NCI-H345 treated with DMSO at 0.1 percent for 48 hours (cell line): ENCODE results near the gene RPL37.
A peak's percentile ranks its signal among the peaks of the same experiment; 100 is the strongest.
"Not testable (repeated sequence)": the region's sequence is repeated elsewhere in the genome, so short reads cannot be mapped to it uniquely, and the experiment has no call there.

ENCODE experiments used
- DNase-seq: peaks from one replicate; lab custom pipeline; 2025; ENCODE audit not compliant: unreplicated experiment; lab: John Stamatoyannopoulos, UW

The RPL37 gene

DNA sequence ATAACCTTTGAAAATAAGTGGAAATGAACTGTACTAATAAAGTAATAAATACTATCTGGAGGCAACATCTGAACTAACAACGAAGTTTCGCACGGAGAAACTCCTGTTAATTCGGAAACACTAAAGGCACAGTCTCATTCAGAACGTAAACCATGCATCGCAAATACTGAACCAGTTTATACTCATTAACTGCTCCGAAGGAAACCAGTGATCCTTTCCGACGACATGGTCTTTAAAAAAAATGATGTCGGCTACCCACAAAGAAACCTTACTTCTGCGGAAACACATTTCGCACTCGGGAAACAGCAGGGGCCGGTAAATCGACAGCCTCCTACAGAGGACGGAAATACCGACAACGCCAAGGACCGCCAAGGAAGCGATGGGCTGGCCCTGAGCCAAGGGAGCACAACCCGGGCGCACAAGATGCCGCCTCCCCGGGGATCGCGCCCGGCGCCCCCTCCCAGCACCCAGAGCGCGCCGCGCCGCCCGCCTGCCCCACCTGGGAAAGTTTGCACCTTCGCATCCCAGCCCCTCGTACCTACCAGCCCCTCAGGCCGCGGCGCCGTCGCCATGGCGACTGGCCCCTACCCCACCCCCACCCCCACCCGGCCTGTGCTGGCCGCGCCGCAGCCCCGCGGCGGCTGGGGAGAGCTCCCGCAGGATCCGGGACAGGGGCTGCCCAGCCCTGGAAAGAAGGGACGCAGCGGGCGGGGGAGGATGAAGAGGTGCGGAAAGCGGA is 37.6 kb downstream of the RPL37 start:
- peak; percentile 21 for DNase-seq

DNA sequence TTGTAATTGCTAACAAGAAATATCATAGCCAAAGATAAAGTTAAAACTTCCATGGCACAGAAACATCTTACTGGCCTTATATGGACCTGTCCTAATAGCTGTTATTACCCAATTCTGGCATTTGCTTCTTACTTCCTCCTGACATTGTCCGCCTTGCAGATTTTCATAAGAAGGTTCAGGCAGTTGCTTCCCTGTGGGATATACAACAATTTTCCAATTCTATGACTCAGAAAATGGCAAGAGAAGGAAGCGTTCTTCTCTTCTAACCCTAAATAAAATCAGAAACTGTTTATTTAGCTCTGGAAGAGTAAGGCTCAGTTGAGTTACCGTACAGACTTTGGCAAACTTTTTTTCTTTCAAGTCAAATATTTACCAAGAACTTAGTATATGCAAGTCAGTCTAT is 38.5 kb downstream of the RPL37 start:
- no peak for DNase-seq

DNA sequence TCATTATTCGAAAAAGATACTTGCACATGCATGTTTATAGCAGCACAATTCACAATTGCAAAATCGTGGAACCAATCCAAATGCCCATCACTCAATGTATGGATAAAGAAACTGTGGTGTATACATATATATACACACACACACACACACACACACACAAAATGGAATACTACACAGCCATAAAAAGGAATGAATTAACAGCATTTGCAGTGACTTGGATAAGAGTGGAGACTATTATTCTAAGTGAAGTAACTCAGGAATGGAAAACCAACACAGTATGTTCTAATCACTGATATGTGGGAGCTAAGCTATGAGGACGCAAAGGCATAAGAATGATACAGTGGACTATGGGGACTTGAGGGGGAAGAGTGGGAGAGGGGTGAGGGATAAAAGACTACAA is 40.1 kb downstream of the RPL37 start:
- DNase-seq = not testable (repeated sequence)

- DNase-seq = not testable (repeated sequence)
Measured at GRCh38 chr5:40794340-40794739, 40.7 kb downstream of the RPL37 start.

DNA sequence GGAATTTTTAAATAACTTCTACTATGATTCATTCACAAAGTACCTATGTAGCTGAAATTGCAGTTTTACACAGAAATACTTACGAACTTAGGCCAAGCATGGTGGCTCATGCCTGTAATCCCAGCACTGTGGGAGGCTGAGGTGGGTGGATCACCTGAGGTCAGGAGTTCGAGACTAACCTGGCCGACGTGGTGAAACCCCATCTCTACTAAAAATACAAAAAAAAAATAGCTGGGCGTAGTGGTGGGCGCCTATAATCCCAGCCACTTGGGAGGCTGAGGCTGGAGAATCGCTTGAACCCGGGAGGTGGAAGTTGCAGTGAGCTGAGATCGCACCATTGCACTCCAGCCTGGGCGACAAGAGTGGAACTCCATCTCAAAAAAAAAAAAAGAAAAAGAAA is 42.3 kb downstream of the RPL37 start:
- not testable (repeated sequence) for DNase-seq

DNA sequence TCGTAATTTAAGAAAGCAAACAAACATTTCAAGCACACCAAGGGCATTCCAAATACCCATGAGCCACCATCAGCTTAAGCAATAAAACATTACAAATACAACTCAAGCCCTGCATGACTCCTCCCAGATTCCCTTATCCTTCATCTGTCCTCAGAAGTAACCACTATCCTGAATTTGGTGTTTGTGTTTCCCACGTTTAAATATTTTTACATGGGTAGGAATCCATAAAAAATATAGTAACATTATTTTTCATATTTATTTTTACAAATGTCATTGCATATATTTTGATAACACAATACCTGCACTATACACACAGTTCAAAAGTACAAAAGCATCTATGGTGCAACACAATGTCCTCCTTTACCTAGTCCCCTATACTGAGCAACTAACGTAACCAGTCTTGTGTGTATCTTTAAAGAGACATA is 43.3 kb downstream of the RPL37 start:
- no peak for DNase-seq

DNA sequence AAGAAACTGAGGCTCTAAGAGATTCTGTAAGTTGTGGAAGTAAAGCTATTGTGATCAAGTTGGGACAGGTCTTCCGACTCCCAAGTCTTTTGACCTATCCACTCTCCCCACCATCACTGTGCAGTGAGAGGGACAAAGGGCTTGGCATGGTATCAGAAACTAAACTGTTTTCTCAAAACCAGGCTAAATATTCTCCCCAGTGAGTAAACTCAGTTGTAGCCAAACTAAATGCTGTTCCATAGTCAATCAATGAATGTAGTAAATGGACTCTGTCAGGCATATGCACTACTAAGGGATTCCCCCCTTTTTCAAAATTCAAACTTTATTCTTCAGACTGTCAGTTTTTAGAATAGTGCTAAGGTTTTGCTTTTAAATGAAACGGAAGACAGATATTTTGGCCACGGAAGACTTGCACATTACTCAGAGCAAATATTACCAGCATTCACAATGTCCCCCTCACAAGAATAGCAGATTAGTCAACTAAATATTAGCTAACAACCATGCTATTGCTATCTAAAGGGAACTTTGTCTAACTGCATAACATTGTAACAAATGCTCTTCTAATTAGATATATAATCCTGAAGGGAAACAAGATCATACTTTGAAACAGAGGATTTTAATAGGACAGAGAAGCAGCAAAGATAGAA is 44.0 kb downstream of the RPL37 start:
- no peak for DNase-seq

- DNase-seq = not testable (repeated sequence)
Measured at GRCh38 chr5:40788941-40789340, 46.1 kb downstream of the RPL37 start.

GRCh38 chr5:40787986-40788385 is 47.0 kb downstream of the RPL37 start:
- no peak for DNase-seq

DNA sequence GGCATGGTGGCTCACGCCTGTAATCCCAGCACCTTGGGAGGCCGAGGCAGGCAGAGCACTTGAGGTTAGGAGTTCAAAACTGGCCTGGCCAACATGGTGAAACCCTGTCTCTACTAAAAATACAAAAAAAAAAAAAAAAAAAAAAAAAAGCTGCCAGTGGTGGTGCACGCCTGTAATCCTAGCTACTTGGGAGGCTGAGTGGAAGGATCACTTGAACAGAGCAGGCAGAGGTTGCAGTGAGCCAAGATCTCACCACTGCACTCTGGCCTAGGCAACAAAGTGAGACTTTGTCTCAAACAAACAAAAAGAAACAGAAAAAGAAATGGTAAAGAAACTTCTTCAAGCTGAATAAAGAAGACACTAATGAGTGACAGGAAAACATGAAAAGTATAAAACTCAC is 48.4 kb downstream of the RPL37 start:
- DNase-seq = not testable (repeated sequence)

DNA sequence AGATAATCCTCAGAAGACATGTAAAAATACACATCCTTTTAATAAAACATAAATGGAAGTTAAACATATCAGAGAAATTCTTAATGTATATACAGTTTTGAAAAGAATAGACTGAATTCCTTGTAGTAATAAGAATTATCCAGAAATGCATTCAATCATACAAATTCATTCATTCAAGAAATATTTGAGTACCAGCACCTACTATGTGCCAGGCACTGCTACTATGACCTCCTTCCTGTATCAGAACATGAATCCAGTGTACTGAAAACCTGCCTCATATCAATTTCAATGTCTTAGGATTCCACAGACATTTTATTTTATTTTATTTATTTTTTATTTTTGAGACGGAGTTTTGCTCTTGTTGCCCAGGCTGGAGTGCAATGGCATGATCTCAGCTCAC is 50.1 kb downstream of the RPL37 start:
- DNase-seq = no peak

DNA sequence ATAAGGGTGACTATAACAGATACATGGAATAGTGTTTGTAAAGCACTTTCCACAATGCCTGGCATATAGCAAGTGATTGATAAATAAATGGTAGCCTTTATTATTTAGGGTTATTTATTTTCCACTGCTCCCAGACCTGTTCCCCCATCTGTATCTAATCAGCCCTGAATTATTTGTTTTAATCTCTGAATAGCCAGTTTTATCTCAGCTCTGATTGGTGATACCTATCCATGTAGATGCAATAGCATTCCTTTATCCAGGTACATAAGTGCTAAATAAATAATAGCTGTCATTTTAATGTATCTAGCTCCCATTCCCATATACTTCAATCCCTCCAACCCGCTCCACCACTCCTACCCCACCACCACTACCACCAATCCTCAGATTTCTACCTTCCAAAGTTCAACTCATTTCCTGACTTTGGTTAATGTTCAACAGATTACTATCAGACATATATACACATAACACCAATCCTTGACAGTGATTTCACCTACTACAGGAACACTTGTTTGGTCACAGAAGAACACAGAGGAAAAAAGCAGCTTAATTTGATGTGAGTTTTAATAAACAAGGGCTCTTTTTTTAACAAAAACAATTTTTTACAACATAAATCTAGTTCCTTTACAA is 50.9 kb downstream of the RPL37 start:
- DNase-seq = no peak

DNA sequence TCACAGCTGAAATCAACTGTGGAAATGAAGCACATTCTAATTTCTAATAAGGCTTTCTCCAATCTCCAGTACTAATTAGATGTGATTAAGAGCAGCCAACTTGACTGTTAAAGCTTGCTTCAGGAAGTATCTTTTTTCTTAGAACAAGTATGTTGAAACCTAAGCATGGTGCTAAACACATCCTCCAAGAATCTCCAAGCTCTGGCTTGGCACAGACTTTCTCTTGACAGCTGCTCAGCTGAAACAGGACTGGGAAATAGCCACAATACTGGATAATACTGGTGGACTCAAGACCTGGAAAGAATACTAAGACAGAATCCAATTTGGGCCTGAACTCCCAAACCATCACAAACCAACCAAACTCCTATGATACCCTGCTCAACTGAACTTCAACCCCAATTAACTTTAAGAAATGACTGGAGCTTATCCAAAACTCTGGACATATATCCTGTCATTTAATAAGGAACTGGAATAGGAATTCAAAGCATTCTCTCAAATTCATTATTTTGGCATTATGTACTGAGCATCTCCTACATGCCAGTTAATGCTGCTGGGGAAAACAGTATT is 53.1 kb downstream of the RPL37 start:
- DNase-seq = no peak

DNA sequence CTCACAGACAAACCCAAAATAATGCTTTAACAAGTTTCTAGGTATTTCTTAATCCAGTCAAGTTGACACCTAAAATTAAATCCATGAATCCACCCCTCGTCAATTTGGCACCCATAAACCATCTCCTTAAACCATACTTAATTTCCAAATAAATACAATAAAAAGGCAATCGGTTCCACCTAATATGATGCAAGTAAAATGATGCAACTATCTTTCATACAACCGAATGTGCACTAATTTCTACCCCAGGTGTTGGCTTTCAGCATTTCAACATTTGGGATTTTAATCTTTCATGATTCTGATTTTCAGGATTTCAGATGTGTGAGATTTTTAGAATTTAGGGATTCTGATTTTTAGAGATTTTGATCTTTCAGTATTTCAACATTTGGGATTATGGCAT is 54.2 kb downstream of the RPL37 start:
- no peak for DNase-seq

DNA sequence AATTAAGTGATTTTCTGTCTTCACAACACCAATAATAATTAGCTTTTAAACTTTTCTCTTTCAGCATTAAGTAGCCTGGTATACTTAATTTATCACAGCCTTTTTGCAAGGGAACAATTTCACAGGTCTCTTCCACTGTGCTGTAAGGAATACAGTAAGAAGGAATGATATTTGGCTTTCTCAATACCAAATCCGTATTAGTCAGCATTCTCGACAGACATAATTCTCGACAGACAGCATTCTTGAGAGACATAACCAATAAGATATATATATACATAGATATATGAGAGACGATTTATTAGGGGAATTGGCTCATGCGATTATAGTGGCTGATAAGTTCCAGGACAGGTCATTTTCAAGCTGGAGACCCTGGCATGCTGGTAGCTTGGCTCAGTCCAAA is 54.8 kb downstream of the RPL37 start:
- no peak for DNase-seq

- no peak for DNase-seq
Measured at GRCh38 chr5:40779561-40779960, 55.5 kb downstream of the RPL37 start.

DNA sequence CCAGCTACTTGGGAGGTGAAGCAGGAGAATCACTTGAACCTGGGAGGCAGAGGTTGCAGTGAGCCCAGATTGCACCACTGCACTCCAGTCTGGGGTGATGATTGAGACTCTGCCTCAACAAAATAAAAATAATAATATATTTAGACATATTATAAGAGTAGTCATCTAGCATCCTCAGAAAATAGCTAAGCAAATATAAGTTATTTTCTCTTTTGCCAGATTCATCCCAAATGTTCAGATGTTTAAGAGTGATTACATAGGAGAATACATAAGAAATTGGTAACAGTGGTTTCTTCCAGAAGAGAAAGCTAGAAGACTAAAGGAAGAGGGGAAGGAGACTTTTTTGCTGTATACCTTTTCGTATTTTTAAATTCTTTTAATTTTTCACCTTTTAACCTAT is 56.9 kb downstream of the RPL37 start:
- no peak for DNase-seq

- no peak for DNase-seq
Measured at GRCh38 chr5:40776658-40776977, 58.4 kb downstream of the RPL37 start.

GRCh38 chr5:40775846-40776657 is 59.0 kb downstream of the RPL37 start:
- no peak for DNase-seq
